B cell (primary cell): ENCODE measurements around the gene ING3. TPM values are rescaled to one million over a fixed set of nuclear protein-coding genes. Genes with fewer than 3 reads are reported as not detected.

Experiments
- ATAC-seq: fragments of 200-7000 bp; cut with Tn5 transposase; one replicate; pipeline ENCODE4 v1.10.0; 2021; ENCODE audit warnings: low read depth, mild to moderate bottlenecking, moderate number of reproducible peaks, moderate library complexity
- CTCF ChIA-PET: fragments of 350-600 bp; sonication (Branson Sonifier 250); formaldehyde crosslinking; loops from one replicate; lab custom pipeline; 2021; ENCODE audit warnings: antibody characterized with exemption, inconsistent platforms; lab: Charles Lee
- POLR2A ChIA-PET: fragments of 350-600 bp; sonication (Branson Sonifier 250); formaldehyde crosslinking; loops from one replicate; lab custom pipeline; 2021; ENCODE audit warnings: antibody characterized with exemption; lab: Charles Lee
- DNase-seq: peaks from one replicate; pipeline ENCODE4 v3.0.0; 2013
- H2AFZ ChIP-seq: 2 replicates; pipeline ENCODE4 v1.6.1; 2012; ENCODE audit warnings: mild to moderate bottlenecking, low read depth, low read length; ENCODE audit not compliant: insufficient read depth, poor library complexity, severe bottlenecking
- H3K27ac ChIP-seq, 2 donors: 1 replicate in 1 of 2; 2 replicates in 1 of 2; pipeline ENCODE4 v1.5.1; 2012 to 2013; ENCODE audit warnings: low read length in 2 of 2, mild to moderate bottlenecking in 2 of 2, moderate library complexity in 1 of 2
- H3K27me3 ChIP-seq, 4 experiments: fragments of 200-600 bp in 1 of 4; sonication (generic) in 1 of 4; replicated peaks in 1 of 4; 1 replicate in 2 of 4; 2 replicates in 2 of 4; pipeline versions ENCODE4 v1.6.1 to v1.7.0; 2013 to 2016; ENCODE audit warnings: low read length in 3 of 4, mild to moderate bottlenecking in 2 of 4, mixed read lengths in 1 of 4, moderate library complexity in 1 of 4; ENCODE audit not compliant: insufficient read depth in 4 of 4, control insufficient read depth in 3 of 4; ENCODE audit errors: control extremely low read depth in 1 of 4
- H3K36me3 ChIP-seq, 2 experiments: replicated peaks in 1 of 2; 1 replicate in 1 of 2; 2 replicates in 1 of 2; pipeline versions ENCODE4 v1.6.1 to v1.7.1; 2013; ENCODE audit warnings: low read length in 1 of 2; ENCODE audit not compliant: insufficient read depth in 2 of 2, control insufficient read depth in 1 of 2; ENCODE audit errors: control extremely low read depth in 1 of 2, extremely low read depth in 1 of 2
- H3K4me1 ChIP-seq, 2 donors: fragments of 200-600 bp in 1 of 2; sonication (generic) in 1 of 2; 1 replicate in 1 of 2; 2 replicates in 1 of 2; pipeline versions ENCODE4 v1.5.1 to v1.6.1; 2013 to 2017; ENCODE audit warnings: low read length in 2 of 2; ENCODE audit not compliant: control insufficient read depth in 2 of 2, insufficient read depth in 2 of 2
- H3K4me2 ChIP-seq: replicated peaks from 2 replicates; pipeline ENCODE3; 2012; ENCODE audit warnings: mild to moderate bottlenecking, low read depth, low read length; ENCODE audit not compliant: poor library complexity, severe bottlenecking
- H3K4me3 ChIP-seq, 5 experiments: fragments of 200-600 bp in 1 of 5; sonication (generic) in 1 of 5; 1 replicate in 3 of 5; 2 replicates in 2 of 5; pipeline versions ENCODE4 v1.5.1 to v1.7.0; 2011 to 2016; ENCODE audit warnings: low read length in 4 of 5, mild to moderate bottlenecking in 4 of 5, low read depth in 2 of 5, control low read depth in 1 of 5, moderate library complexity in 1 of 5; ENCODE audit not compliant: insufficient read depth in 1 of 5; ENCODE audit errors: control extremely low read depth in 1 of 5, extremely low read depth in 1 of 5
- H3K79me2 ChIP-seq: fragments of 200-600 bp; sonication (generic); one replicate; pipeline ENCODE4 v1.6.0; 2016; ENCODE audit warnings: low read length; ENCODE audit not compliant: control insufficient read depth, insufficient read depth
- H3K9ac ChIP-seq: fragments of 200-600 bp; sonication (generic); 2 replicates; pipeline ENCODE4 v1.6.1; 2017; ENCODE audit warnings: mild to moderate bottlenecking, low read length, moderate library complexity
- H3K9me3 ChIP-seq, 3 donors: one replicate each; pipeline versions ENCODE4 v1.6.1 to v1.7.1; 2013; ENCODE audit warnings: low read length in 2 of 3; ENCODE audit not compliant: control insufficient read depth in 2 of 3, insufficient read depth in 1 of 3; ENCODE audit errors: control extremely low read depth in 1 of 3
- H4K20me1 ChIP-seq: 2 replicates; pipeline ENCODE4 v1.6.0; 2012; ENCODE audit warnings: mild to moderate bottlenecking, low read length; ENCODE audit not compliant: insufficient read depth, control insufficient read depth, poor library complexity, severe bottlenecking
- H3K27ac Mint-ChIP-seq: one replicate; pipeline ENCODE4 v1.8.0; 2021; ENCODE audit warnings: mixed read lengths
- H3K27me3 Mint-ChIP-seq: one replicate; pipeline ENCODE4 v1.8.0; 2021; ENCODE audit warnings: mixed read lengths
- H3K4me1 Mint-ChIP-seq: one replicate; pipeline ENCODE4 v1.8.0; 2021; ENCODE audit warnings: mixed read lengths
- H3K4me3 Mint-ChIP-seq: one replicate; pipeline ENCODE4 v1.8.0; 2021; ENCODE audit warnings: mixed read lengths
- H3K9me3 Mint-ChIP-seq: one replicate; pipeline ENCODE4 v1.8.0; 2022; ENCODE audit warnings: mixed read lengths; ENCODE audit not compliant: insufficient read depth
- EZH2 ChIP-seq: IDR thresholded peaks from 2 replicates; pipeline ENCODE4 v1.6.1; 2012; ENCODE audit warnings: borderline replicate concordance, low read depth, mild to moderate bottlenecking, moderate library complexity, low read length; ENCODE audit not compliant: insufficient read depth, poor library complexity, severe bottlenecking
- WGBS: methylation state at CpG from one replicate; pipeline ENCODE4 v1.1.5; 2013; ENCODE audit warnings: missing lambda C conversion rate; ENCODE audit not compliant: insufficient coverage; 5-methylcytosine and 5-hydroxymethylcytosine counted together
- intact Hi-C: fragments of 100-400 bp; cut with micrococcal nuclease; formaldehyde crosslinking; loops from one replicate; pipeline ENCODE4 v1.10.0; 2022
- polyA plus RNA-seq: library from polyadenylated mRNA; depleted of rRNA; stranded (reverse); fragments of >200 nt; gene quantifications from 2 replicates; pipeline ENCODE4 v1.2.3, GENCODE V29; 2012
- total RNA-seq, 2 donors: library from RNA; stranded (reverse); fragments of 120-200 nt in 1 of 2; gene quantifications; 1 replicate in 1 of 2; 2 replicates in 1 of 2; pipeline versions ENCODE4 v1.2.3 to v1.2.4, GENCODE V29; 2013 to 2022
- TF ChIP-seq, protein P1 (sequence below): fragments of 200-600 bp; IDR thresholded peaks from one replicate; pipeline ENCODE4 v1.8.0; 2022; ENCODE audit warnings: antibody characterized with exemption, mild to moderate bottlenecking

Gene ING3
- total and polyA plus RNA-seq, 2 donors (not counting 1 experiment from before 2014, with no cell fraction given), result 29.5 to 38.0 TPM

- no peak overlapping the region for H3K4me3 ChIP-seq
- H3K9ac ChIP-seq, result no peak overlapping the region
- Mint-ChIP-seq H3K9me3 (no peaks in the 10 kb centered on the region), H3K27ac (no peak overlapping the region), H3K4me1 (peaks cover 14% of the 10 kb centered on the region), H3K4me3 (no peak overlapping the region), H3K27me3 (peaks cover 30% of the 10 kb centered on the region)
- no peak overlapping the region for H3K4me2 ChIP-seq
- intact Hi-C loops, result no loop called here
- no peaks in the 10 kb centered on the region for H3K9me3 ChIP-seq
- peaks cover 0 to 9% (median 0%) of the 10 kb centered on the region in 4 experiments for H3K27me3 ChIP-seq
- no peak for TF ChIP-seq EZH2
- TF ChIP-seq, protein P1, sequence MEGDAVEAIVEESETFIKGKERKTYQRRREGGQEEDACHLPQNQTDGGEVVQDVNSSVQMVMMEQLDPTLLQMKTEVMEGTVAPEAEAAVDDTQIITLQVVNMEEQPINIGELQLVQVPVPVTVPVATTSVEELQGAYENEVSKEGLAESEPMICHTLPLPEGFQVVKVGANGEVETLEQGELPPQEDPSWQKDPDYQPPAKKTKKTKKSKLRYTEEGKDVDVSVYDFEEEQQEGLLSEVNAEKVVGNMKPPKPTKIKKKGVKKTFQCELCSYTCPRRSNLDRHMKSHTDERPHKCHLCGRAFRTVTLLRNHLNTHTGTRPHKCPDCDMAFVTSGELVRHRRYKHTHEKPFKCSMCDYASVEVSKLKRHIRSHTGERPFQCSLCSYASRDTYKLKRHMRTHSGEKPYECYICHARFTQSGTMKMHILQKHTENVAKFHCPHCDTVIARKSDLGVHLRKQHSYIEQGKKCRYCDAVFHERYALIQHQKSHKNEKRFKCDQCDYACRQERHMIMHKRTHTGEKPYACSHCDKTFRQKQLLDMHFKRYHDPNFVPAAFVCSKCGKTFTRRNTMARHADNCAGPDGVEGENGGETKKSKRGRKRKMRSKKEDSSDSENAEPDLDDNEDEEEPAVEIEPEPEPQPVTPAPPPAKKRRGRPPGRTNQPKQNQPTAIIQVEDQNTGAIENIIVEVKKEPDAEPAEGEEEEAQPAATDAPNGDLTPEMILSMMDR, result no peak
- H3K79me2 ChIP-seq, result no peaks in the 10 kb centered on the region
- CTCF ChIA-PET, result interaction anchor here (2.8 kb wide), 1 partner anchor 11 kb away, joined by 19 read pairs; the partner anchor contains the start of gene CPED1
- no peak overlapping the region for H2AFZ ChIP-seq
- no CpG with 5 or more reads among the region's 2 CpGs for WGBS
- ATAC-seq (no peak), DNase-seq (no peak)
- POLR2A ChIA-PET, result no interaction called here
- H4K20me1 ChIP-seq, result no peaks in the 10 kb centered on the region
- H3K4me1 ChIP-seq, result peaks cover 14 to 19% of the 10 kb centered on the region in 2 donors
- H3K36me3 ChIP-seq, result no peaks in the 10 kb centered on the region
- no peak overlapping the region for H3K27ac ChIP-seq
Observed at GRCh38 chr7:120998996-120999565, 48.5 kb downstream of the ING3 start.
